ENCODE results near the gene EIF3A.
A peak's percentile ranks its signal among the peaks of the same experiment; 100 is the strongest.
"Not testable (repeated sequence)": the region's sequence is repeated elsewhere in the genome, so short reads cannot be mapped to it uniquely, and the experiment has no call there.

EIF3A gene

GRCh38 chr10:119113751-119114732 is 33.4 kb upstream of the EIF3A start:
- no peak overlapping the region for H3K9ac ChIP-seq (ENCODE audit: low read length in 5 of 5)

GRCh38 chr10:119112056-119112455 is 31.4 kb upstream of the EIF3A start:
- Histone ChIP-seq H3K4me1 (ENCODE audit: control insufficient read depth in 5 of 5, insufficient read depth in 5 of 5, low read length in 5 of 5) (peaks cover 4 to 37% (median 18%) of the 10 kb centered on the region in 5 donors), H3K27ac (ENCODE audit: low read depth, low read length) (no peak overlapping the region), H3K27me3 (ENCODE audit: control insufficient read depth in 5 of 5, insufficient read depth in 4 of 5, low read length in 5 of 5) (no peaks in the 10 kb centered on the region), H3K36me3 (ENCODE audit: control insufficient read depth in 5 of 5, insufficient read depth in 5 of 5, low read length in 5 of 5) (peaks cover 9 to 44% (median 18%) of the 10 kb centered on the region in 5 donors), H3K9me3 (ENCODE audit: control insufficient read depth in 5 of 5, low read length in 5 of 5) (no peaks in the 10 kb centered on the region), H3K9ac (ENCODE audit: low read length in 5 of 5) (peak overlapping the region in 1 of 5 donors; percentile 17), H3K4me3 (ENCODE audit: low read depth in 1 of 5, low read length in 5 of 5) (no peak overlapping the region)

More at GRCh38 chr10:119113751-119114732, 33.4 kb upstream of the EIF3A start:
- Histone ChIP-seq H3K27me3 (ENCODE audit: control insufficient read depth in 5 of 5, insufficient read depth in 4 of 5, low read length in 5 of 5) (no peaks in the 10 kb centered on the region), H3K27ac (ENCODE audit: low read depth, low read length) (peak overlapping the region; percentile 74), H3K4me3 (ENCODE audit: low read depth in 1 of 5, low read length in 5 of 5) (no peak overlapping the region), H3K4me1 (ENCODE audit: control insufficient read depth in 5 of 5, insufficient read depth in 5 of 5, low read length in 5 of 5) (peaks cover 4 to 37% (median 18%) of the 10 kb centered on the region in 5 donors), H3K9me3 (ENCODE audit: control insufficient read depth in 5 of 5, low read length in 5 of 5) (no peaks in the 10 kb centered on the region), H3K36me3 (ENCODE audit: control insufficient read depth in 5 of 5, insufficient read depth in 5 of 5, low read length in 5 of 5) (peaks cover 11 to 62% (median 27%) of the 10 kb centered on the region in 5 donors)

GRCh38 chr10:119107771-119108170 is 27.2 kb upstream of the EIF3A start:
- H3K27ac ChIP-seq (ENCODE audit: low read depth, low read length); H3K9ac ChIP-seq (ENCODE audit: low read length in 5 of 5); H3K4me3 ChIP-seq (ENCODE audit: low read depth in 1 of 5, low read length in 5 of 5); H3K9me3 ChIP-seq (ENCODE audit: control insufficient read depth in 5 of 5, low read length in 5 of 5); H3K27me3 ChIP-seq (ENCODE audit: control insufficient read depth in 5 of 5, insufficient read depth in 4 of 5, low read length in 5 of 5): not testable (repeated sequence)
- peaks cover 5 to 23% (median 14%) of the 10 kb centered on the region in 5 donors for H3K4me1 ChIP-seq (ENCODE audit: control insufficient read depth in 5 of 5, insufficient read depth in 5 of 5, low read length in 5 of 5)
- H3K36me3 ChIP-seq (ENCODE audit: control insufficient read depth in 5 of 5, insufficient read depth in 5 of 5, low read length in 5 of 5) = peaks cover 5 to 27% (median 11%) of the 10 kb centered on the region in 5 donors

- H3K9me3 ChIP-seq (ENCODE audit: control insufficient read depth in 5 of 5, low read length in 5 of 5); H3K9ac ChIP-seq (ENCODE audit: low read length in 5 of 5); H3K4me3 ChIP-seq (ENCODE audit: low read depth in 1 of 5, low read length in 5 of 5); H3K27ac ChIP-seq (ENCODE audit: low read depth, low read length); H3K27me3 ChIP-seq (ENCODE audit: control insufficient read depth in 5 of 5, insufficient read depth in 4 of 5, low read length in 5 of 5): not testable (repeated sequence)
- Histone ChIP-seq H3K36me3 (ENCODE audit: control insufficient read depth in 5 of 5, insufficient read depth in 5 of 5, low read length in 5 of 5) (peaks cover 4 to 21% (median 6%) of the 10 kb centered on the region in 5 donors), H3K4me1 (ENCODE audit: control insufficient read depth in 5 of 5, insufficient read depth in 5 of 5, low read length in 5 of 5) (peaks cover 5 to 23% (median 14%) of the 10 kb centered on the region in 5 donors)
Observed at GRCh38 chr10:119107106-119107505, 26.5 kb upstream of the EIF3A start.

GRCh38 chr10:119105899-119106298 is 25.3 kb upstream of the EIF3A start:
- H3K9me3 ChIP-seq (ENCODE audit: control insufficient read depth in 5 of 5, low read length in 5 of 5); H3K4me3 ChIP-seq (ENCODE audit: low read depth in 1 of 5, low read length in 5 of 5); H3K27me3 ChIP-seq (ENCODE audit: control insufficient read depth in 5 of 5, insufficient read depth in 4 of 5, low read length in 5 of 5); H3K27ac ChIP-seq (ENCODE audit: low read depth, low read length); H3K9ac ChIP-seq (ENCODE audit: low read length in 5 of 5): not testable (repeated sequence)
- Histone ChIP-seq H3K4me1 (ENCODE audit: control insufficient read depth in 5 of 5, insufficient read depth in 5 of 5, low read length in 5 of 5) (peaks cover 5 to 23% (median 14%) of the 10 kb centered on the region in 5 donors), H3K36me3 (ENCODE audit: control insufficient read depth in 5 of 5, insufficient read depth in 5 of 5, low read length in 5 of 5) (peaks cover 0 to 15% (median 3%) of the 10 kb centered on the region in 5 donors)

- Histone ChIP-seq H3K9ac (ENCODE audit: low read length in 5 of 5) (peak overlapping the region in 4 of 5 donors; percentile 30 to 85 (median 64)), H3K4me3 (ENCODE audit: low read depth in 1 of 5, low read length in 5 of 5) (peak overlapping the region in 4 of 5 donors; percentile 66 to 83 (median 71)), H3K27me3 (ENCODE audit: control insufficient read depth in 5 of 5, insufficient read depth in 4 of 5, low read length in 5 of 5) (no peaks in the 10 kb centered on the region), H3K27ac (ENCODE audit: low read depth, low read length) (no peak overlapping the region), H3K4me1 (ENCODE audit: control insufficient read depth in 5 of 5, insufficient read depth in 5 of 5, low read length in 5 of 5) (peaks cover 5 to 23% (median 17%) of the 10 kb centered on the region in 5 donors), H3K36me3 (ENCODE audit: control insufficient read depth in 5 of 5, insufficient read depth in 5 of 5, low read length in 5 of 5) (peaks cover 0 to 10% (median 3%) of the 10 kb centered on the region in 5 donors), H3K9me3 (ENCODE audit: control insufficient read depth in 5 of 5, low read length in 5 of 5) (no peaks in the 10 kb centered on the region)
Observed at GRCh38 chr10:119105155-119105554, 24.5 kb upstream of the EIF3A start.

GRCh38 chr10:119104654-119105015 is 24.0 kb upstream of the EIF3A start:
- peaks cover 0 to 5% (median 2%) of the 10 kb centered on the region in 5 donors for H3K36me3 ChIP-seq (ENCODE audit: control insufficient read depth in 5 of 5, insufficient read depth in 5 of 5, low read length in 5 of 5)
- no peaks in the 10 kb centered on the region for H3K27me3 ChIP-seq (ENCODE audit: control insufficient read depth in 5 of 5, insufficient read depth in 4 of 5, low read length in 5 of 5)
- H3K9ac ChIP-seq (ENCODE audit: low read length in 5 of 5) = peak overlapping the region in 4 of 5 donors; percentile 30 to 85 (median 64)
- no peaks in the 10 kb centered on the region for H3K9me3 ChIP-seq (ENCODE audit: control insufficient read depth in 5 of 5, low read length in 5 of 5)
- H3K27ac ChIP-seq (ENCODE audit: low read depth, low read length) = peak overlapping the region; percentile 54
- H3K4me1 ChIP-seq (ENCODE audit: control insufficient read depth in 5 of 5, insufficient read depth in 5 of 5, low read length in 5 of 5) = peaks cover 5 to 22% (median 17%) of the 10 kb centered on the region in 5 donors
- H3K4me3 ChIP-seq (ENCODE audit: low read depth in 1 of 5, low read length in 5 of 5) = peak overlapping the region; percentile 61 to 83 (median 71)

- no peaks in the 10 kb centered on the region for H3K9me3 ChIP-seq (ENCODE audit: control insufficient read depth in 5 of 5, low read length in 5 of 5)
- H3K36me3 ChIP-seq (ENCODE audit: control insufficient read depth in 5 of 5, insufficient read depth in 5 of 5, low read length in 5 of 5) = peaks cover 0 to 3% (median 0%) of the 10 kb centered on the region in 5 donors
- no peaks in the 10 kb centered on the region for H3K27me3 ChIP-seq (ENCODE audit: control insufficient read depth in 5 of 5, insufficient read depth in 4 of 5, low read length in 5 of 5)
- H3K4me3 ChIP-seq (ENCODE audit: low read depth in 1 of 5, low read length in 5 of 5) = peak within 1 kb of the TSS; percentile 66 to 83 (median 71)
- H3K27ac ChIP-seq (ENCODE audit: low read depth, low read length) = peak within 1 kb of the TSS; percentile 54
- peak within 1 kb of the TSS in 4 of 5 donors; percentile 30 to 85 (median 64) for H3K9ac ChIP-seq (ENCODE audit: low read length in 5 of 5)
- H3K4me1 ChIP-seq (ENCODE audit: control insufficient read depth in 5 of 5, insufficient read depth in 5 of 5, low read length in 5 of 5) = peaks cover 5 to 22% (median 14%) of the 10 kb centered on the region in 5 donors
Observed at GRCh38 chr10:119103903-119104653, 23.5 kb upstream of the EIF3A start, which contains the start of gene DENND10. Gene DENND10, plus strand, starts transcription at chr10:119104113. Its CDS starts 30 bp downstream, at chr10:119104143.

GRCh38 chr10:119103241-119103902 is 22.8 kb upstream of the EIF3A start:
- no peaks in the 10 kb centered on the region for H3K9me3 ChIP-seq (ENCODE audit: control insufficient read depth in 5 of 5, low read length in 5 of 5)
- H3K27me3 ChIP-seq (ENCODE audit: control insufficient read depth in 5 of 5, insufficient read depth in 4 of 5, low read length in 5 of 5) = no peaks in the 10 kb centered on the region
- H3K4me3 ChIP-seq (ENCODE audit: low read depth in 1 of 5, low read length in 5 of 5) = peak overlapping the region in 2 of 5 donors; percentile 17 to 23
- peak overlapping the region; percentile 24 for H3K27ac ChIP-seq (ENCODE audit: low read depth, low read length)
- H3K9ac ChIP-seq (ENCODE audit: low read length in 5 of 5) = no peak overlapping the region
- peaks cover 0 to 2% (median 0%) of the 10 kb centered on the region in 5 donors for H3K36me3 ChIP-seq (ENCODE audit: control insufficient read depth in 5 of 5, insufficient read depth in 5 of 5, low read length in 5 of 5)
- peaks cover 5 to 22% (median 14%) of the 10 kb centered on the region in 5 donors for H3K4me1 ChIP-seq (ENCODE audit: control insufficient read depth in 5 of 5, insufficient read depth in 5 of 5, low read length in 5 of 5)
